Measurements from ENCODE around the gene C6orf15. TPM values are rescaled to one million over a fixed set of nuclear protein-coding genes. Genes with fewer than 3 reads are reported as not detected.

Gene C6orf15
- total RNA-seq, 1 donor from 2014 or later: not detected

DNA sequence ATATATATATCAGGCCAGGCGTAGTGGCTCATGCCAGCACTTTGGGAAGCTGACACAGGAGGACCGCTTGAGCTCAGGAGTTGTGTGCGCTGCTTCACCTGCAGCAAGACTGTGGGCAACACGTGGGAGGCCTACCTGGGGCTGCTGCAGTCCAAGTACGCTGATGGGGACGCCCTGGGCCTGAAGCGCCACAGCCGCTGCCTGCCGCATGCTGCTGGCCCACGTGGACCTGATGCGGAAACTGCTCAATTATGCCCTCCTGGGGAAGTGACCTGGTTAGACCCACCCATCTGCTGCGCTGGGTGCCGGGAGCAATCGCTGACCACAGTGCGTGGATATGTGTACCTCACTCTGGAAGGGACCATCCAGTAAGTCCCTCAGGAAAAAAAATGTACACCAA lies 28.3 kb upstream of the C6orf15 start:
- Mint-ChIP-seq H3K9me3 (ENCODE audit: low read depth) (no peaks in the 10 kb centered on the region), H3K36me3 (ENCODE audit: insufficient read depth) (peaks cover 4% of the 10 kb centered on the region), H3K4me3 (ENCODE audit: low read depth) (no peak overlapping the region), H3K4me1 (ENCODE audit: low read depth) (peaks cover 3% of the 10 kb centered on the region), H3K27ac (no peak overlapping the region), H3K27me3 (peaks cover 16% of the 10 kb centered on the region)
- DNase-seq (ENCODE audit: low spot score, unreplicated experiment): no peak
- TF ChIP-seq, protein P1, sequence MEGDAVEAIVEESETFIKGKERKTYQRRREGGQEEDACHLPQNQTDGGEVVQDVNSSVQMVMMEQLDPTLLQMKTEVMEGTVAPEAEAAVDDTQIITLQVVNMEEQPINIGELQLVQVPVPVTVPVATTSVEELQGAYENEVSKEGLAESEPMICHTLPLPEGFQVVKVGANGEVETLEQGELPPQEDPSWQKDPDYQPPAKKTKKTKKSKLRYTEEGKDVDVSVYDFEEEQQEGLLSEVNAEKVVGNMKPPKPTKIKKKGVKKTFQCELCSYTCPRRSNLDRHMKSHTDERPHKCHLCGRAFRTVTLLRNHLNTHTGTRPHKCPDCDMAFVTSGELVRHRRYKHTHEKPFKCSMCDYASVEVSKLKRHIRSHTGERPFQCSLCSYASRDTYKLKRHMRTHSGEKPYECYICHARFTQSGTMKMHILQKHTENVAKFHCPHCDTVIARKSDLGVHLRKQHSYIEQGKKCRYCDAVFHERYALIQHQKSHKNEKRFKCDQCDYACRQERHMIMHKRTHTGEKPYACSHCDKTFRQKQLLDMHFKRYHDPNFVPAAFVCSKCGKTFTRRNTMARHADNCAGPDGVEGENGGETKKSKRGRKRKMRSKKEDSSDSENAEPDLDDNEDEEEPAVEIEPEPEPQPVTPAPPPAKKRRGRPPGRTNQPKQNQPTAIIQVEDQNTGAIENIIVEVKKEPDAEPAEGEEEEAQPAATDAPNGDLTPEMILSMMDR (IDR thresholded peaks at IDR 0.05; ENCODE audit: unreplicated experiment): no peak

DNA sequence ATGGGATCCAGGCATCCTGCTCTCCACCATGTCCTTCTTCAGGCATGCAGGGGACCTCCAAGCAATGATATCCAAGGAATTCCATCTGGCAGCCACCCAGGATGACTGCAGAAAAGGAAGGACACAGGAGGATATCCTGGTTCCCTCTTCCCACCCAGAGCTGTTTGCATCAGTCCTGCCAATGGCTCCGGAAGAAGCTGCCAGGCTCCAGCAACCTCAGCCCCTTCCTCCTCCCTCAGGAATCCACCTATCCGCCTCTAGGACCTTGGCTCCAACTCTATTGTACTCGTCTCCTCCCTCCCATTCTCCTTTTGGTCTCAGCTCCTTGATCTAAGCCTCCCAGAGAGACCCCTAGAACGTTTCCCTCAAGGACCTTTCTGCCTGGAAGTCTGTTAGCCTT lies 27.2 kb upstream of the C6orf15 start:
- no peak overlapping the region for H3K4me3 Mint-ChIP-seq (ENCODE audit: low read depth)
- H3K27me3 Mint-ChIP-seq: peaks cover 16% of the 10 kb centered on the region
- H3K4me1 Mint-ChIP-seq (ENCODE audit: low read depth): peaks cover 3% of the 10 kb centered on the region
- no peak overlapping the region for H3K27ac Mint-ChIP-seq
- peaks cover 4% of the 10 kb centered on the region for H3K36me3 Mint-ChIP-seq (ENCODE audit: insufficient read depth)
- DNase-seq (ENCODE audit: low spot score, unreplicated experiment): no peak
- TF ChIP-seq, protein P1 (IDR thresholded peaks at IDR 0.05; ENCODE audit: unreplicated experiment): no peak
- H3K9me3 Mint-ChIP-seq (ENCODE audit: low read depth): no peaks in the 10 kb centered on the region

DNA sequence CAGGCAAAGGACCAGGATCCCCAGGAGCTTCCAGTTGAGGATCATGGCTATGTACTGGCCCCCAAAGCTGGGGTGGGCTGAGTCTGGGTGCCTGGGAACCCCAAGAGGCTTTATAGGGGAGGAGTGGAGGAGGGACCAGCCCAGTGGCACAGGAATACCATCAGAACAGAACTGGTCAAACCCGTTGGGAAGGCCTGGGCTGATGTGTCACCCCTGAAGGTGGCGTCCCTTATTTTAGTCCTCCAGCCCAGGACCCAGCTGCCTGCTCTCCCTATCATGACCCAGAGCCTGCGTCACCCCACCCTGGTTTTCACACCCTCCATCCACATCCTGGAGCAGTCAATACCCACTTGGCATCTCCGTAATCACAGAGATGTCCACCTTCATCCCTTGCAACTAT lies 26.6 kb upstream of the C6orf15 start, which contains the start of gene PSORS1C2:
PSORS1C2 (minus strand) TSS at position 85 of the 400 bp plus-strand sequence; CDS start at position 45, 40 bp downstream.
- Mint-ChIP-seq H3K36me3 (ENCODE audit: insufficient read depth) (peaks cover 4% of the 10 kb centered on the region), H3K4me1 (ENCODE audit: low read depth) (peaks cover 3% of the 10 kb centered on the region), H3K27me3 (peaks cover 16% of the 10 kb centered on the region), H3K27ac (no peak within 1 kb of the TSS), H3K4me3 (ENCODE audit: low read depth) (no peak within 1 kb of the TSS), H3K9me3 (ENCODE audit: low read depth) (no peaks in the 10 kb centered on the region)
- TF ChIP-seq, protein P1 (IDR thresholded peaks at IDR 0.05; ENCODE audit: unreplicated experiment): no peak
- DNase-seq (ENCODE audit: low spot score, unreplicated experiment): no peak

DNA sequence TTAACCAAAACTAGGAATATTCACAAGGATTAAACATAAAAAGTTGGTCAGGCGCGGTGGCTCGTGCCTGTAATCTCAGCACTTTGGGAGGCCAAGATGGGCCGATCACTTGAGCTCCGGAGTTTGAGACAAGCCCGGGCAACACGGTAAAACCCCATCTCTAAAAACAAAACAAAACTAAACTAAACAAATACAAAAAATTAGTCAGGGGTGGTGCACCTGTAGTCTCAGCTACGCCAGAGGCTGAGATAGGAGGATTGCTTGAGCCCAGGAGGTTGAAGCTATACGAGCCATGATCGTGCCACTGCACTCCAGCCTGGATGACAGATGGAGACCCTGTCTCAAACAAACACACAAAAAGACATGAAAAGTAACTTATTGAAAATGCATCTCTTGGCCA lies 23.3 kb upstream of the C6orf15 start:
- Mint-ChIP-seq H3K9me3 (ENCODE audit: low read depth) (no peaks in the 10 kb centered on the region), H3K27ac (no peak overlapping the region), H3K36me3 (ENCODE audit: insufficient read depth) (no peaks in the 10 kb centered on the region), H3K27me3 (peaks cover 16% of the 10 kb centered on the region), H3K4me1 (ENCODE audit: low read depth) (peaks cover 3% of the 10 kb centered on the region), H3K4me3 (ENCODE audit: low read depth) (no peak overlapping the region)
- TF ChIP-seq, protein P1 (IDR thresholded peaks at IDR 0.05; ENCODE audit: unreplicated experiment): no peak
- DNase-seq (ENCODE audit: low spot score, unreplicated experiment): no peak

DNA sequence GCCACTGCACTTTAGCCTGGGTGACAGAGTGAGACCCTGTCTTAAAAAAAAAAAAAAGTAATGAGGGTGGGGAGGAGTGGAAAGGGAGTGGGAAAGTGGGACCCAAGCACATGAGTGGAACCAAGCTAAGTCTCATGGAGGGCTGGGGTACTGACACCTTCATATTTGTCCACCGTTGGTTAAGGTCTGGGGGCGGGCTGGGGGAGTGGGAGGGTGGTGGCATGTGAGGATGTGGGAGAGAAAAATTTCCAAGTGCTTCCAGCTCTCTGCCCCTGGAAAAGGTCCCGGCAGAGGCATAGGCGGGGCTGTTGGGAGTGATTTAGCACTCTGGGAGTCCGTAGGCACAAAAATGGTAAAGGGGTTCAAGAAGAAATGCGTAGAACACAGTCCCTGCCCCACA lies 20.4 kb upstream of the C6orf15 start:
- TF ChIP-seq, protein P1 (IDR thresholded peaks at IDR 0.05; ENCODE audit: unreplicated experiment): no peak
- Mint-ChIP-seq H3K36me3 (ENCODE audit: insufficient read depth) (no peaks in the 10 kb centered on the region), H3K9me3 (ENCODE audit: low read depth) (no peaks in the 10 kb centered on the region)

More for the DNA sequence above, 20.4 kb upstream of the C6orf15 start:
- Mint-ChIP-seq H3K27me3 (peaks cover 20% of the 10 kb centered on the region), H3K27ac (no peak overlapping the region), H3K4me1 (ENCODE audit: low read depth) (peaks cover 5% of the 10 kb centered on the region), H3K4me3 (ENCODE audit: low read depth) (no peak overlapping the region)
- no peak for DNase-seq (ENCODE audit: low spot score, unreplicated experiment)

Data from progenitor cell of endocrine pancreas (in vitro differentiated cells).